Stromal cell of bone marrow (primary cell): Measurements from ENCODE around the gene LGALS12.

Experiments used
- DNase-seq: peaks from one replicate; pipeline ENCODE4 v3.0.0-alpha.2; 2012; ENCODE audit warnings: low read depth

The LGALS12 gene

DNA sequence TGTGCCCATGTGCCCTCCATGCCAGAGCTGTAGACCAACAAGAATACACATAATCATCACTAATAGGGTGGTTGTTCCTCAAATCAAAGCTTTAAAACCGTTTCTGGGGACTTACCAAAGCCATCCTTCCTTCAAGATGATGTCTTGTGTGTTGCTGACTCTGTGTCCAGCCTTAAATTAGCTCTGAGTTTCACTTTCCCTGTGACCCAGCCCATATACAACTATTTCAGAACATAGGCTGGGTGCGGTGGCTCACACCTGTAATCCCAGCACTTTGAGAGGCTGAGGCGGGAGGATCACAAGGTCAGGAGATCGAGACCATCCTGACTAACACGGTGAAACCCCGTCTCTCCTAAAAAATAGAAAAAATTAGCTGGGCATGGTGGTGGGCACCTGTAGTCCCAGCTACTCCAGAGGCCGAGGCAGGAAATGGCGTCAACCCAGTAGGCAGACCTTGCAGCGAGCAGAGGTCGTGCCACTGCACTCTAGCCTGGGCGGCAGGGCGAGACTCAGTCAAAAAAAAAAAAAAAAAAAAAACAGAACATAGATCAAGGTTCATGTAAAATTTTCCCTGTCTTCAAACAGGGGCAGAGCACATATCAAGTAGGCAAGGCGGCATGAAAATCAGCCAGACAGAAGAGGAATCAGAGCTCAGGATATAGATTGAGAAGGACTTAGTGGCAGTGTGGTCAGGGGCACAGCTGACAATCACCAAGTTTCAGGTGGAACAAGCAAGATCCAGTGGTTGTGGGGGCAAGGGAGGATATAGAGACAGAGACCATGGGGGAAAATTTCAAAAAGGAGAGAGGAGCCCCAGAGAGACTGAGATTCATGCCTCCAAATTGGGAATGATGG lies 57.5 kb downstream of the LGALS12 start, which contains the start of gene PLAAT2:
Gene PLAAT2 (minus strand): TSS at position 179 of the 855 bp plus-strand sequence. CDS start 55 bp downstream, at position 124.
- no peak for DNase-seq

DNA sequence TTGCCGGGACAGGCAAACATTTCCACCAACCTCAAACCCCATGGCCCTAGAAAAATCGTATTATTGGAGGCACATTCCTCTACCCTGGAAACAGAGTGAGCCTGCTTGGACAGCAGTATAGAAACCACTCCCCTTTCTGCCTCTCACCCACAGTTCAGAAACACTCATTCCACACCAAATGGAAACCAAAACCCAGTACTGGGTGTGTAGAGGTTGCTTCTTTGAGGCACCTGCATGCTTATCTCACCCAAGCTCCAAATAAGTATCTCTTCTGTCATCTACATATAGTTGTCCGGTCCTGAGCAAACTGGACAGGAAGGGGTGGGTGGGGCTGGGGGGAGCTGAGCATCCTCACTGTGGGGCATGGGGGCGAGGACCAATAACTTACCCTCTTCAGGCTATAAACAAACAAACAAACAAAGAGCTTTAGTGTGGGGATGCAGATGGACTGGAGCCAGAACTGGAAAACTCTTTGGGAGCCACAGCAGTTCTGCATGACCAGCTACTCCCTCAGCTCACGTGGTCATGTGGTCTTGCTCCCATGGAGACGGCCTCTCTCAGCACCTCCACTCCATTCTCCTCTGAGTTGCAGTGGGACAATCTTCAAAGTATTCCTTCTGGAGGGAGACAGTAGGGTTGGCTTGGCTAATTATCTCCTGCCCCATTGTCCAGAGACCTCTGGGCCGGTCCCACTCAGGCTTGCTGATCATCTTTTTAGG lies 58.3 kb downstream of the LGALS12 start:
- no peak for DNase-seq

DNA sequence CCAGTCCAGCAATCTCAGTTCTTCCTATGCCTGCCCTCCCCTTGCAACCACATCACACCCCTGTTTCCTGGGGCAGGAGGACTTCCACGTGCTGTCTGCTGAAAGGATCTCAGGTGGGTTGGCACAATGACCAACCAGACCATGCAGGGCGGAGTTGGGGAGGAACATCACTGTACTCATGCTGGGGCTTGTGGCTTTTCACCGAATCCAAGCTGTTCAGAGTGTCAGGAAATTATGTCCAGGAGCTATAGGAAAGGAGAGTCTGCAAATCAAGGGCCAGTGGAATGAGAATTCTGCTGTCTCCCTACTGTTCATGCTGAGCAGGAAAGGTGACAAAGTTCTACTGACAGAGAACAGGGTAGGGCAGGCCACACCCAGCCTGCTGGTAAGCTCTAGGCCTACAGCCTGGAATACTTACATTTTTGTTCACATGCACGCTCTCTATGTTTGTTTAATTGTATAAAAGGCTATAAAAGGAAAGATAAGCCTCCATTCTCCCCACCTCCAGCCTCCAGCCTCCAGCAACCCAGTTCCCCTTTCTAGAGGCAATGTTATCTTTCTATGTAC lies 59.0 kb downstream of the LGALS12 start:
- no peak for DNase-seq
